Skeletal muscle satellite cell (primary cell): ENCODE data around the gene COLQ.

Source experiments
- H3K27me3 ChIP-seq: 2 replicates; pipeline ENCODE4 v1.7.0; 2013; ENCODE audit warnings: low read length; ENCODE audit not compliant: control insufficient read depth, insufficient read depth
- H3K36me3 ChIP-seq: 2 replicates; pipeline ENCODE4 v1.7.0; 2013; ENCODE audit warnings: mild to moderate bottlenecking, control low read depth, low read length; ENCODE audit not compliant: insufficient read depth
- H3K4me1 ChIP-seq: 2 replicates; pipeline ENCODE4 v1.7.0; 2013; ENCODE audit warnings: low read length; ENCODE audit not compliant: control insufficient read depth, insufficient read depth
- H3K4me2 ChIP-seq: 2 replicates; pipeline ENCODE4 v1.7.0; 2013; ENCODE audit warnings: mild to moderate bottlenecking, low read length
- H3K4me3 ChIP-seq: 2 replicates; pipeline ENCODE4 v1.7.0; 2013; ENCODE audit warnings: low read length
- H3K9ac ChIP-seq: 2 replicates; pipeline ENCODE4 v1.7.0; 2013; ENCODE audit warnings: mild to moderate bottlenecking, low read depth, low read length, moderate library complexity
- H3K9me3 ChIP-seq: replicated peaks from 2 replicates; pipeline ENCODE4 v1.7.0; 2013; ENCODE audit warnings: mild to moderate bottlenecking, control low read depth, low read length

Gene COLQ

GRCh38 chr3:15501126-15501525, 20.4 kb downstream of the COLQ start:
- Histone ChIP-seq H3K4me1 (peaks cover 3% of the 10 kb centered on the region), H3K27me3 (peaks cover 41% of the 10 kb centered on the region), H3K36me3 (no peaks in the 10 kb centered on the region), H3K4me2 (no peak overlapping the region), H3K9ac (no peak overlapping the region), H3K9me3 (no peaks in the 10 kb centered on the region), H3K4me3 (no peak overlapping the region)

- Histone ChIP-seq H3K9me3 (no peaks in the 10 kb centered on the region), H3K4me1 (peaks cover 3% of the 10 kb centered on the region), H3K4me3 (no peak overlapping the region), H3K4me2 (no peak overlapping the region), H3K9ac (no peak overlapping the region), H3K27me3 (peaks cover 36% of the 10 kb centered on the region), H3K36me3 (no peaks in the 10 kb centered on the region)
Observed at GRCh38 chr3:15500107-15500724, 21.3 kb downstream of the COLQ start.

- H3K4me3 ChIP-seq: no peak overlapping the region
- no peaks in the 10 kb centered on the region for H3K9me3 ChIP-seq
- no peak overlapping the region for H3K9ac ChIP-seq
- no peaks in the 10 kb centered on the region for H3K36me3 ChIP-seq
- peaks cover 42% of the 10 kb centered on the region for H3K27me3 ChIP-seq
- peaks cover 3% of the 10 kb centered on the region for H3K4me1 ChIP-seq
- H3K4me2 ChIP-seq: no peak overlapping the region
Observed at GRCh38 chr3:15499536-15499935, 22.0 kb downstream of the COLQ start.

- no peak overlapping the region for H3K4me3 ChIP-seq
- H3K27me3 ChIP-seq: peaks cover 42% of the 10 kb centered on the region
- no peaks in the 10 kb centered on the region for H3K36me3 ChIP-seq
Observed at GRCh38 chr3:15498431-15499214, 22.9 kb downstream of the COLQ start.

GRCh38 chr3:15497964-15498363, 23.5 kb downstream of the COLQ start:
- Histone ChIP-seq H3K9ac (no peak overlapping the region), H3K4me1 (peaks cover 3% of the 10 kb centered on the region), H3K27me3 (peaks cover 42% of the 10 kb centered on the region), H3K9me3 (no peaks in the 10 kb centered on the region), H3K4me2 (no peak overlapping the region), H3K4me3 (no peak overlapping the region), H3K36me3 (no peaks in the 10 kb centered on the region)

More at GRCh38 chr3:15498431-15499214, 22.9 kb downstream of the COLQ start:
- Histone ChIP-seq H3K9me3 (no peaks in the 10 kb centered on the region), H3K4me2 (no peak overlapping the region), H3K9ac (no peak overlapping the region), H3K4me1 (peaks cover 3% of the 10 kb centered on the region)

GRCh38 chr3:15496341-15496664, 25.2 kb downstream of the COLQ start:
- no peaks in the 10 kb centered on the region for H3K9me3 ChIP-seq
- no peaks in the 10 kb centered on the region for H3K36me3 ChIP-seq
- peaks cover 3% of the 10 kb centered on the region for H3K4me1 ChIP-seq
- no peak overlapping the region for H3K4me3 ChIP-seq
- H3K27me3 ChIP-seq: peaks cover 37% of the 10 kb centered on the region
- H3K9ac ChIP-seq: no peak overlapping the region
- no peak overlapping the region for H3K4me2 ChIP-seq

- H3K4me1 ChIP-seq: peaks cover 3% of the 10 kb centered on the region
- H3K4me3 ChIP-seq: no peak overlapping the region
- H3K9me3 ChIP-seq: no peaks in the 10 kb centered on the region
- no peak overlapping the region for H3K4me2 ChIP-seq
- no peaks in the 10 kb centered on the region for H3K36me3 ChIP-seq
- H3K9ac ChIP-seq: no peak overlapping the region
- peaks cover 32% of the 10 kb centered on the region for H3K27me3 ChIP-seq
Observed at GRCh38 chr3:15495461-15496340, 25.8 kb downstream of the COLQ start.

- H3K4me1 ChIP-seq: no peaks in the 10 kb centered on the region
- H3K36me3 ChIP-seq: no peaks in the 10 kb centered on the region
- no peak overlapping the region for H3K4me3 ChIP-seq
- no peak overlapping the region for H3K4me2 ChIP-seq
- H3K9me3 ChIP-seq: no peaks in the 10 kb centered on the region
- peaks cover 24% of the 10 kb centered on the region for H3K27me3 ChIP-seq
- no peak overlapping the region for H3K9ac ChIP-seq
Observed at GRCh38 chr3:15493436-15493835, 28.1 kb downstream of the COLQ start.

- Histone ChIP-seq H3K9ac (no peak overlapping the region), H3K4me2 (no peak overlapping the region), H3K4me3 (no peak overlapping the region), H3K4me1 (no peaks in the 10 kb centered on the region), H3K27me3 (peaks cover 20% of the 10 kb centered on the region), H3K36me3 (no peaks in the 10 kb centered on the region), H3K9me3 (no peaks in the 10 kb centered on the region)
Observed at GRCh38 chr3:15492847-15493360, 28.6 kb downstream of the COLQ start.

GRCh38 chr3:15491143-15491542, 30.4 kb downstream of the COLQ start:
- Histone ChIP-seq H3K36me3 (no peaks in the 10 kb centered on the region), H3K27me3 (peaks cover 9% of the 10 kb centered on the region), H3K4me1 (no peaks in the 10 kb centered on the region), H3K9ac (no peak overlapping the region), H3K4me2 (no peak overlapping the region), H3K9me3 (no peaks in the 10 kb centered on the region), H3K4me3 (no peak overlapping the region)

GRCh38 chr3:15490158-15490557, 31.3 kb downstream of the COLQ start:
- H3K27me3 ChIP-seq: peaks cover 6% of the 10 kb centered on the region
- H3K4me3 ChIP-seq: no peak overlapping the region
- H3K4me1 ChIP-seq: no peaks in the 10 kb centered on the region
- H3K9ac ChIP-seq: no peak overlapping the region
- H3K9me3 ChIP-seq: no peaks in the 10 kb centered on the region
- H3K4me2 ChIP-seq: no peak overlapping the region
- H3K36me3 ChIP-seq: no peaks in the 10 kb centered on the region
